ENCODE data around the gene TLX2. TPM values are rescaled to one million over a fixed set of nuclear protein-coding genes. Genes with fewer than 3 reads are reported as not detected.
A peak's percentile ranks its signal among the peaks of the same experiment; 100 is the strongest.

Gene TLX2
- total and polyA plus RNA-seq, 2 of the 13 experiments (the other 11 are each of a cell fraction or from before 2014, with no cell fraction given) = 0.05 to 0.20 TPM

DNA sequence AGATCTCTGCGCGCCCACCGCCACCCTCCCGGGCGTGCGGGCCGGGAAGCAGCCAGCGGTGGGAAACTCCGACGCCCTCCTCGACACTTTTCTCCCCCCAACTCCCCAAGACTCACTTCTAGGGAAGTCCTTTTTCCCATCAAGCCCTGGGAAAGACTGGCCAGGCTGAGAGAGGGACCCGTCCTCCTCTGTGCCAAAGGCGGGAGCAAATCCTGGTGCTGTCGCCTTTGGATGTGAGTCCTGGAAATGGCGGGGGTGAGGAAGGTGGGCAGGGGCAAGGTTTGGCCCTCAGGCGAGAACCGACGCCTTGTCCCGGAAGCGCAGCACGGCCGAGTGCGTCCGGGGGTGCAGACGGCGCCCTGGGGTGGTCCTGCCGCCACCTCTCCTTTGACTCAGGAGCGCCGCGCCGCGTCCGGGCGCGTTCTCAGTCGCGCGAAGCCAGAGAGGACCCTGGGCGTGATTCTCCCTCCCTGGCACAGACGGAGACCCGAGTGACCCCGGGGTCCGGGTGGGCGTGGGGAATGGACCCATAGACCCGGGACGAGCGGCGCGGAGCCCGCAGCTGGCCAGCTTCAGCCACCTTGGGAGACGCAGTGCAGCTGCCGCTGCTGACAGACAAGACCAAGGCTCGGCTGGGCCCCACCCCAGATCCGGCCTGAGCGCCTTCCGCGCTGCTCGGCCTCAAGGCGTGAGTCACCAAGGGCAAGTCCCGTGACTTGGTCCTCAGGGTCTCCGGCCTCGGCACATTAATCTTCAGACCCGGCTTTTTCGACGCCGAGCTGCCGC is 11.3 kb upstream of the TLX2 start (continued):
- TF ChIP-seq TBX2 (CRISPR knock-in tag; IDR thresholded peaks at IDR 0.05; ENCODE audit: borderline replicate concordance) = peak; percentile 77
- peak; percentile 65; the same call in 1 of the 2 replicates for TF ChIP-seq IRX3 (CRISPR knock-in tag; IDR thresholded peaks at IDR 0.05; ENCODE audit: borderline replicate concordance, low read depth)
- TF ChIP-seq, protein P1, sequence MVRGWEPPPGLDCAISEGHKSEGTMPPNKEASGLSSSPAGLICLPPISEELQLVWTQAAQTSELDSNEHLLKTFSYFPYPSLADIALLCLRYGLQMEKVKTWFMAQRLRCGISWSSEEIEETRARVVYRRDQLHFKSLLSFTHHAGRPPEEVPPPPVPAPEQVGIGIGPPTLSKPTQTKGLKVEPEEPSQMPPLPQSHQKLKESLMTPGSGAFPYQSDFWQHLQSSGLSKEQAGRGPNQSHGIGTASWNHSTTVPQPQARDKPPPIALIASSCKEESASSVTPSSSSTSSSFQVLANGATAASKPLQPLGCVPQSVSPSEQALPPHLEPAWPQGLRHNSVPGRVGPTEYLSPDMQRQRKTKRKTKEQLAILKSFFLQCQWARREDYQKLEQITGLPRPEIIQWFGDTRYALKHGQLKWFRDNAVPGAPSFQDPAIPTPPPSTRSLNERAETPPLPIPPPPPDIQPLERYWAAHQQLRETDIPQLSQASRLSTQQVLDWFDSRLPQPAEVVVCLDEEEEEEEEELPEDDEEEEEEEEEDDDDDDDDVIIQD (CRISPR knock-in tag; IDR thresholded peaks at IDR 0.05; ENCODE audit: low read depth) = no peak
- peak; percentile 87 for TF ChIP-seq ZNF225 (CRISPR knock-in tag; IDR thresholded peaks at IDR 0.05)
- TF ChIP-seq, protein P2, sequence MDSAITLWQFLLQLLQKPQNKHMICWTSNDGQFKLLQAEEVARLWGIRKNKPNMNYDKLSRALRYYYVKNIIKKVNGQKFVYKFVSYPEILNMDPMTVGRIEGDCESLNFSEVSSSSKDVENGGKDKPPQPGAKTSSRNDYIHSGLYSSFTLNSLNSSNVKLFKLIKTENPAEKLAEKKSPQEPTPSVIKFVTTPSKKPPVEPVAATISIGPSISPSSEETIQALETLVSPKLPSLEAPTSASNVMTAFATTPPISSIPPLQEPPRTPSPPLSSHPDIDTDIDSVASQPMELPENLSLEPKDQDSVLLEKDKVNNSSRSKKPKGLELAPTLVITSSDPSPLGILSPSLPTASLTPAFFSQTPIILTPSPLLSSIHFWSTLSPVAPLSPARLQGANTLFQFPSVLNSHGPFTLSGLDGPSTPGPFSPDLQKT (CRISPR knock-in tag; IDR thresholded peaks at IDR 0.05; ENCODE audit: borderline replicate concordance) = no peak
- peak; percentile 22; the same call in 1 of the 2 replicates for TF ChIP-seq ZBTB20 (CRISPR knock-in tag; IDR thresholded peaks at IDR 0.05; ENCODE audit: borderline replicate concordance, low read depth)
- peak; percentile 14; the same call in 1 of the 2 replicates for TF ChIP-seq SPEN (CRISPR knock-in tag; IDR thresholded peaks at IDR 0.05; ENCODE audit: low read depth)
- TF ChIP-seq SP4 (CRISPR knock-in tag; IDR thresholded peaks at IDR 0.05) = peak; percentile 48; the same call in 1 of the 2 replicates
- peak; percentile 54; the same call in 1 of the 2 replicates for TF ChIP-seq ZNF777 (CRISPR knock-in tag; IDR thresholded peaks at IDR 0.05)
- peak; percentile 39 for TF ChIP-seq ZNF350 (CRISPR knock-in tag; IDR thresholded peaks at IDR 0.05; ENCODE audit: borderline replicate concordance, low read depth)
- 0 out of 2 replicates have a peak, but pooled peaks have one; percentile 22 for TF ChIP-seq ZZZ3 (CRISPR knock-in tag; IDR thresholded peaks at IDR 0.05; ENCODE audit: borderline replicate concordance)
- peak; percentile 56 for TF ChIP-seq PPARG (CRISPR knock-in tag; conservative IDR thresholded peaks at IDR 0.05)
- peak; percentile 88; the same call in 1 of the 2 replicates for TF ChIP-seq MZF1 (CRISPR knock-in tag; IDR thresholded peaks at IDR 0.05; ENCODE audit: borderline replicate concordance)
- no peak for TF ChIP-seq JARID2 (CRISPR knock-in tag; IDR thresholded peaks at IDR 0.05; ENCODE audit: insufficient replicate concordance)
- TF ChIP-seq, protein P3, sequence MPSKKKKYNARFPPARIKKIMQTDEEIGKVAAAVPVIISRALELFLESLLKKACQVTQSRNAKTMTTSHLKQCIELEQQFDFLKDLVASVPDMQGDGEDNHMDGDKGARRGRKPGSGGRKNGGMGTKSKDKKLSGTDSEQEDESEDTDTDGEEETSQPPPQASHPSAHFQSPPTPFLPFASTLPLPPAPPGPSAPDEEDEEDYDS (CRISPR knock-in tag; IDR thresholded peaks at IDR 0.05) = no peak
- TF ChIP-seq ZNF260 (CRISPR knock-in tag; IDR thresholded peaks at IDR 0.05; ENCODE audit: borderline replicate concordance, low read depth) = no peak
- TF ChIP-seq ZFP41 (CRISPR knock-in tag; IDR thresholded peaks at IDR 0.05; ENCODE audit: borderline replicate concordance) = 0 out of 2 replicates have a peak, but pooled peaks have one; percentile 34
- no peak; the same call in 1 of the 2 replicates for TF ChIP-seq ZBTB8A (CRISPR knock-in tag; IDR thresholded peaks at IDR 0.05; ENCODE audit: borderline replicate concordance, low read depth)
- no peak for TF ChIP-seq SSRP1 (CRISPR knock-in tag; IDR thresholded peaks at IDR 0.05)
- TF ChIP-seq KLF13 (CRISPR knock-in tag; IDR thresholded peaks at IDR 0.05) = no peak
- TF ChIP-seq, protein P4, sequence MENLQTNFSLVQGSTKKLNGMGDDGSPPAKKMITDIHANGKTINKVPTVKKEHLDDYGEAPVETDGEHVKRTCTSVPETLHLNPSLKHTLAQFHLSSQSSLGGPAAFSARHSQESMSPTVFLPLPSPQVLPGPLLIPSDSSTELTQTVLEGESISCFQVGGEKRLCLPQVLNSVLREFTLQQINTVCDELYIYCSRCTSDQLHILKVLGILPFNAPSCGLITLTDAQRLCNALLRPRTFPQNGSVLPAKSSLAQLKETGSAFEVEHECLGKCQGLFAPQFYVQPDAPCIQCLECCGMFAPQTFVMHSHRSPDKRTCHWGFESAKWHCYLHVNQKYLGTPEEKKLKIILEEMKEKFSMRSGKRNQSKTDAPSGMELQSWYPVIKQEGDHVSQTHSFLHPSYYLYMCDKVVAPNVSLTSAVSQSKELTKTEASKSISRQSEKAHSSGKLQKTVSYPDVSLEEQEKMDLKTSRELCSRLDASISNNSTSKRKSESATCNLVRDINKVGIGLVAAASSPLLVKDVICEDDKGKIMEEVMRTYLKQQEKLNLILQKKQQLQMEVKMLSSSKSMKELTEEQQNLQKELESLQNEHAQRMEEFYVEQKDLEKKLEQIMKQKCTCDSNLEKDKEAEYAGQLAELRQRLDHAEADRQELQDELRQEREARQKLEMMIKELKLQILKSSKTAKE (CRISPR knock-in tag; IDR thresholded peaks at IDR 0.05; ENCODE audit: borderline replicate concordance) = peak; percentile 71; the same call in 1 of the 2 replicates
- TF ChIP-seq GATA4 (IDR thresholded peaks at IDR 0.05; ENCODE audit: borderline replicate concordance, low read depth) = no peak
- no peak for TF ChIP-seq ZFYVE20 (CRISPR knock-in tag; IDR thresholded peaks at IDR 0.05; ENCODE audit: borderline replicate concordance, low read depth)

Data from HepG2 (cell line).